GM12864 (cell line): ENCODE measurements around the gene LDLRAP1.

Experiments
- DNase-seq: peaks from one replicate; pipeline ENCODE4 v3.0.0-alpha.2; 2011; ENCODE audit warnings: low read depth
- H3K4me3 ChIP-seq: 2 replicates; pipeline ENCODE4 v1.5.1; 2011; ENCODE audit warnings: mild to moderate bottlenecking, low read depth, low read length, control low read depth
- TF ChIP-seq, protein P1 (sequence below): IDR thresholded peaks from 2 replicates; pipeline ENCODE4 v1.5.1; 2011; ENCODE audit warnings: low read depth, mild to moderate bottlenecking, moderate library complexity, low read length, control low read depth, inconsistent platforms; ENCODE audit errors: missing control alignments

LDLRAP1 gene

GRCh38 chr1:25616095-25616986, 72.9 kb downstream of the LDLRAP1 start, which contains the start of gene MAN1C1:
MAN1C1 (plus strand) TSS chr1:25616791; CDS start chr1:25617798, 1,007 bp downstream.
- H3K4me3 ChIP-seq, result peak within 1 kb of the TSS; percentile 65
- DNase-seq, result no peak
- TF ChIP-seq, protein P1, sequence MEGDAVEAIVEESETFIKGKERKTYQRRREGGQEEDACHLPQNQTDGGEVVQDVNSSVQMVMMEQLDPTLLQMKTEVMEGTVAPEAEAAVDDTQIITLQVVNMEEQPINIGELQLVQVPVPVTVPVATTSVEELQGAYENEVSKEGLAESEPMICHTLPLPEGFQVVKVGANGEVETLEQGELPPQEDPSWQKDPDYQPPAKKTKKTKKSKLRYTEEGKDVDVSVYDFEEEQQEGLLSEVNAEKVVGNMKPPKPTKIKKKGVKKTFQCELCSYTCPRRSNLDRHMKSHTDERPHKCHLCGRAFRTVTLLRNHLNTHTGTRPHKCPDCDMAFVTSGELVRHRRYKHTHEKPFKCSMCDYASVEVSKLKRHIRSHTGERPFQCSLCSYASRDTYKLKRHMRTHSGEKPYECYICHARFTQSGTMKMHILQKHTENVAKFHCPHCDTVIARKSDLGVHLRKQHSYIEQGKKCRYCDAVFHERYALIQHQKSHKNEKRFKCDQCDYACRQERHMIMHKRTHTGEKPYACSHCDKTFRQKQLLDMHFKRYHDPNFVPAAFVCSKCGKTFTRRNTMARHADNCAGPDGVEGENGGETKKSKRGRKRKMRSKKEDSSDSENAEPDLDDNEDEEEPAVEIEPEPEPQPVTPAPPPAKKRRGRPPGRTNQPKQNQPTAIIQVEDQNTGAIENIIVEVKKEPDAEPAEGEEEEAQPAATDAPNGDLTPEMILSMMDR, result peak; percentile 32

DNA sequence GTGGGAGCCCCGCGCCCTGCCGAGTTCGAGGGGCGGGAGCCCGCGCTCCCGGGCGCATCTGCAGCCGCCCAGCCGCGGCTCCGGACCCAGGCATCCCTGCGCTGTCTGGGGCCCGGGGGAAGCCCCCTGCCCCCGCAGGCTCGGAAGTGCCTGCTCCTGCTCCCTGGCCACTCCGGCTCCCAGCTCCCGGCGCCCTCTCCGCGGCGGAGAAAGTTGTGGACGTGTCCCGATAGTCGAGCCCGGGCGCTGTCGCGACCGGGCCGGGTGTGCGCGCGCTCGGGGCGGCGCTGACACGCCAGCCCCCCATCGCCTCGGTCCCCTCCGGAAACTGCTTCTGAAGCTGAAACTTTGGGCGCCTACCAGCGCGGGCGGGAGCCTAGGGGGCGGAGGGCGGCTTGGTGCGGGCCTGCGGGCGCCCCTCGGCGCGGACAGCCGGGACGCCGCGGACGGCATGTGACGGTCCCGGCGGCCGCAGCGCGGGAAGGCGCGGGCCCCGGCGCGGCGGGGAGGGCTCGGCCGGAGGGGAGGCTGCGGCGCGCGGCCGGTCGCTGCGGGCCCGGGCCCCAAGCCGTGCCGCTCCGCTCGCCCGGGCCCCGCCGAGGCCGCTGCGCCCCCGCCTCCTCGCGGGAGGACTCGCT, 73.7 kb downstream of the LDLRAP1 start:
- TF ChIP-seq, protein P1, result no peak
- H3K4me3 ChIP-seq, result peak overlapping the region; percentile 65
- DNase-seq, result no peak

- H3K4me3 ChIP-seq, result peak overlapping the region; percentile 7; the same call in 1 of the 2 replicates
- no peak for DNase-seq
- TF ChIP-seq, protein P1, result no peak
Observed at GRCh38 chr1:25617625-25618432, 74.4 kb downstream of the LDLRAP1 start.

GRCh38 chr1:25618433-25618808, 75.0 kb downstream of the LDLRAP1 start:
- TF ChIP-seq, protein P1, result no peak
- no peak for DNase-seq
- H3K4me3 ChIP-seq, result no peak overlapping the region
